ENCODE measurements around the gene ENAH.

- no peak for TF ChIP-seq CTCF (IDR thresholded peaks at IDR 0.05)
- no peak for TF ChIP-seq POLR2A (IDR thresholded peaks at IDR 0.05)
These were observed 190.0 kb downstream of the ENAH start for GRCh38 chr1:225462714-225463574.
